ENCODE measurements around the gene LEFTY1. TPM values are rescaled to one million over a fixed set of nuclear protein-coding genes. Genes with fewer than 3 reads are reported as not detected.

LEFTY1 gene
- total RNA-seq, 1 donor from 2014 or later: 0.28 TPM

GRCh38 chr1:225882694-225883615 lies 6.0 kb downstream of the LEFTY1 start:
- H3K27ac Mint-ChIP-seq (ENCODE audit: unreplicated experiment): peak overlapping the region; percentile 81
- DNase-seq (ENCODE audit: low spot score): peak; percentile 51
- H3K4me1 Mint-ChIP-seq (ENCODE audit: unreplicated experiment): peaks cover 31% of the 10 kb centered on the region
- H3K9me3 Mint-ChIP-seq (ENCODE audit: unreplicated experiment): no peaks in the 10 kb centered on the region
- peak overlapping the region; percentile 88 for H3K4me3 Mint-ChIP-seq (ENCODE audit: unreplicated experiment)
- peaks cover 3% of the 10 kb centered on the region for H3K36me3 Mint-ChIP-seq (ENCODE audit: low read depth, unreplicated experiment)
- TF ChIP-seq CTCF (IDR thresholded peaks at IDR 0.05; ENCODE audit: unreplicated experiment): no peak
- H3K27me3 Mint-ChIP-seq (ENCODE audit: unreplicated experiment): peaks cover 6% of the 10 kb centered on the region

- peaks cover 7% of the 10 kb centered on the region for H3K27me3 Mint-ChIP-seq (ENCODE audit: unreplicated experiment)
- H3K9me3 Mint-ChIP-seq (ENCODE audit: unreplicated experiment): no peaks in the 10 kb centered on the region
- peaks cover 39% of the 10 kb centered on the region for H3K4me1 Mint-ChIP-seq (ENCODE audit: unreplicated experiment)
- DNase-seq (ENCODE audit: low spot score): peak; percentile 83
- H3K27ac Mint-ChIP-seq (ENCODE audit: unreplicated experiment): peak within 1 kb of the TSS; percentile 81
- peaks cover 3% of the 10 kb centered on the region for H3K36me3 Mint-ChIP-seq (ENCODE audit: low read depth, unreplicated experiment)
- TF ChIP-seq CTCF (IDR thresholded peaks at IDR 0.05; ENCODE audit: unreplicated experiment): no peak
- peak within 1 kb of the TSS; percentile 91 for H3K4me3 Mint-ChIP-seq (ENCODE audit: unreplicated experiment)
Measured at GRCh38 chr1:225881959-225882693, 6.8 kb downstream of the LEFTY1 start, which contains the start of gene TMEM63A. Gene TMEM63A, minus strand, starts transcription at chr1:225882380. Its CDS starts 4,800 bp downstream, at chr1:225877580.

GRCh38 chr1:225881081-225881958 lies 7.6 kb downstream of the LEFTY1 start:
- H3K36me3 Mint-ChIP-seq (ENCODE audit: low read depth, unreplicated experiment): peaks cover 4% of the 10 kb centered on the region
- no peaks in the 10 kb centered on the region for H3K9me3 Mint-ChIP-seq (ENCODE audit: unreplicated experiment)
- no peak for DNase-seq (ENCODE audit: low spot score)
- H3K27me3 Mint-ChIP-seq (ENCODE audit: unreplicated experiment): peaks cover 11% of the 10 kb centered on the region
- H3K4me1 Mint-ChIP-seq (ENCODE audit: unreplicated experiment): peaks cover 44% of the 10 kb centered on the region
- H3K27ac Mint-ChIP-seq (ENCODE audit: unreplicated experiment): peak overlapping the region; percentile 52
- no peak for TF ChIP-seq CTCF (IDR thresholded peaks at IDR 0.05; ENCODE audit: unreplicated experiment)
- H3K4me3 Mint-ChIP-seq (ENCODE audit: unreplicated experiment): peak overlapping the region; percentile 91

- Mint-ChIP-seq H3K36me3 (ENCODE audit: low read depth, unreplicated experiment) (peaks cover 5% of the 10 kb centered on the region), H3K4me3 (ENCODE audit: unreplicated experiment) (peak overlapping the region; percentile 91), H3K4me1 (ENCODE audit: unreplicated experiment) (peaks cover 45% of the 10 kb centered on the region), H3K27ac (ENCODE audit: unreplicated experiment) (peak overlapping the region; percentile 52), H3K27me3 (ENCODE audit: unreplicated experiment) (peaks cover 11% of the 10 kb centered on the region), H3K9me3 (ENCODE audit: unreplicated experiment) (no peaks in the 10 kb centered on the region)
- TF ChIP-seq CTCF (IDR thresholded peaks at IDR 0.05; ENCODE audit: unreplicated experiment): no peak
- DNase-seq (ENCODE audit: low spot score): no peak
Measured at GRCh38 chr1:225880636-225881035, 8.3 kb downstream of the LEFTY1 start.

Measured in endothelial cell (in vitro differentiated cells).